Breast epithelium (tissue), 3 donors: Measurements from ENCODE around the gene HSPBP1.

ENCODE experiments used
- POLR2A ChIP-seq: fragments of 450-650 bp; IDR thresholded peaks from one replicate; pipeline ENCODE4 v1.6.1; 2016; ENCODE audit warnings: antibody characterized with exemption, mild to moderate bottlenecking, moderate library complexity
- TF ChIP-seq, protein P1 (sequence below), 3 donors: fragments of 450-650 bp; IDR thresholded peaks; one replicate each; pipeline ENCODE4 v1.5.1; 2016 to 2017; ENCODE audit warnings: antibody characterized with exemption in 3 of 3, mild to moderate bottlenecking in 3 of 3, moderate library complexity in 3 of 3

DNA sequence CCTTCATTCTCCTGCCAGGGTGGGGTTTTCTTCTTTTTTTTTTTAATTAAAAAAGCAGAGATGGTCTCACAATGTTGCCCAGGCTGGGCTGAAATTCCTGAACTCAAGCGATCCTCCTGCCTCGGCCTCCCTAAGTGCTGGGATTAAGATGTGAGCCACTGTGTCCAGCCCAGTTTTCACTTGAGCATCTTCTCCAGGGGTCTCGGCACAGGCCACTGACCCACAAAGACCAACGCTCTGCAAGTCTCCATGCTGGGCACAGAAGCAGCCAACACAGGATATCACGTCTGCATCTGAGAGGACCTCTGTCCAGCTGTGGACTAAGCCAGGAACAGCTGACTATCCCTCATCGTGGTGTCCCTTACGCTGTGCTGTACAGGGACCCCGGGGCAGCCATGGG lies 41.9 kb downstream of the HSPBP1 start:
- TF ChIP-seq, protein P1, sequence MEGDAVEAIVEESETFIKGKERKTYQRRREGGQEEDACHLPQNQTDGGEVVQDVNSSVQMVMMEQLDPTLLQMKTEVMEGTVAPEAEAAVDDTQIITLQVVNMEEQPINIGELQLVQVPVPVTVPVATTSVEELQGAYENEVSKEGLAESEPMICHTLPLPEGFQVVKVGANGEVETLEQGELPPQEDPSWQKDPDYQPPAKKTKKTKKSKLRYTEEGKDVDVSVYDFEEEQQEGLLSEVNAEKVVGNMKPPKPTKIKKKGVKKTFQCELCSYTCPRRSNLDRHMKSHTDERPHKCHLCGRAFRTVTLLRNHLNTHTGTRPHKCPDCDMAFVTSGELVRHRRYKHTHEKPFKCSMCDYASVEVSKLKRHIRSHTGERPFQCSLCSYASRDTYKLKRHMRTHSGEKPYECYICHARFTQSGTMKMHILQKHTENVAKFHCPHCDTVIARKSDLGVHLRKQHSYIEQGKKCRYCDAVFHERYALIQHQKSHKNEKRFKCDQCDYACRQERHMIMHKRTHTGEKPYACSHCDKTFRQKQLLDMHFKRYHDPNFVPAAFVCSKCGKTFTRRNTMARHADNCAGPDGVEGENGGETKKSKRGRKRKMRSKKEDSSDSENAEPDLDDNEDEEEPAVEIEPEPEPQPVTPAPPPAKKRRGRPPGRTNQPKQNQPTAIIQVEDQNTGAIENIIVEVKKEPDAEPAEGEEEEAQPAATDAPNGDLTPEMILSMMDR (IDR thresholded peaks at IDR 0.05): no peak
- TF ChIP-seq POLR2A: no peak
